GM18873 (cell line): ENCODE data around the gene SLC5A5.
"Not testable (repeated sequence)": the region's sequence is repeated elsewhere in the genome, so short reads cannot be mapped to it uniquely, and the experiment has no call there.

Experiments
- ATAC-seq: cut with Tn5 transposase; IDR thresholded peaks from one replicate; pipeline ENCODE4 v1.9.1; 2021; ENCODE audit warnings: mild to moderate bottlenecking, moderate library complexity, moderate number of reproducible peaks; ENCODE audit not compliant: unreplicated experiment, low FRiP score

SLC5A5 gene

GRCh38 chr19:17915940-17916593 is 44.3 kb downstream of the SLC5A5 start:
- no peak for ATAC-seq

GRCh38 chr19:17918151-17918550 is 46.4 kb downstream of the SLC5A5 start:
- not testable (repeated sequence) for ATAC-seq

DNA sequence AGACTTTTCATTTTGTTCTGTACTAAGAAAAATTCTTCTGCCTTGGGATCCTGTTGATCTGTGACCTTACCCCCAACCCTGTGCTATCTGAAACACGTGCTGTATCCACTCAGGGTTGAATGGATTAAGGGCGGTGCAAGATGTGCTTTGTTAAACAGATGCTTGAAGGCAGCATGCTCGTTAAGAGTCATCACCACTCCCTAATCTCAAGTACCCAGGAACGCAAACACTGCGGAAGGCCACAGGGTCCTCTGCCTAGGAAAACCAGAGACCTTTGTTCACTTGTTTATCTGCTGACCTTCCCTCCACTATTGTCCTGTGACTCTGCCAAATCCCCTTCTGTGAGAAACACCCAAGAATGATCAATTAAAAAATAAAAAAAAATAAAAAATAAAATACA is 47.4 kb downstream of the SLC5A5 start:
- not testable (repeated sequence) for ATAC-seq

GRCh38 chr19:17920527-17920926 is 48.8 kb downstream of the SLC5A5 start:
- no peak for ATAC-seq

DNA sequence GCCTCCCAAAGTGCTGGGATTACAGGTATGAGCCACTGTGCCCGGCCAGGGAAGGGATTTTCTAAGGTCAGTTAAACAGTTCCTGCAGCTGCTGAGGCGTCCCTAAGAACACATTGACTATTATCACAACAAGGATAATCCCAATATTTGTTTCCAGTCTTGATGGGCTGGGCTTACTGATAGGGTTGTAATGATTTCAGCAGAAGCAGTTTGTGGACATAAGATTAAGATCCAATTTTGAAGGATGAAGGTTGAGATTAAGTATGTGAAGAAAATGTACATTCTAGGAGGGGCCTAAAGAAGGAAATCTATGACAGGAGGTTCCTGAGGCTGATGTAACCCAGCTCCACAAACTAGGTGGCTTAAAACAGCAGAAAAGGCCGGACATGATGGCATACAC is 50.4 kb downstream of the SLC5A5 start:
- no peak for ATAC-seq

- no peak for ATAC-seq
These were observed 54.3 kb downstream of the SLC5A5 start for GRCh38 chr19:17926044-17926443.

DNA sequence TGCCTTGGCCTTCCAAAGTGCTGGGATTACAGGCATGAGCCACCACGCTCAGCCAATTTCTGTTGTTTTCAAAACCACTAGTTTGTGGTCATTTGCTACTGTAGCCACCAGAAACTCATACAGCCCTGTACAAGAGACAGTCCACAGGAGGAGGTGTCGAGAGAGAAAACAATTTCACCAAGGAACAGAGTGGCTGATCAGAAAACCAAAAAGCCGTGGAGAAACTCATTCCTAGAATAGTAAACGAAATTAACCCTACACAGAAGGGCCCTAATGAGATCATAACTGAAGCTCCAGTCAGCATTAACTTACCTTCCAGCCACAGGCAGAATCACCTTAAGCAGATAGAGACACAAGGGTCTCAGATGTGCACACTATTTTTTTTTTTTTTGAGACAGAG is 57.3 kb downstream of the SLC5A5 start:
- ATAC-seq: no peak

DNA sequence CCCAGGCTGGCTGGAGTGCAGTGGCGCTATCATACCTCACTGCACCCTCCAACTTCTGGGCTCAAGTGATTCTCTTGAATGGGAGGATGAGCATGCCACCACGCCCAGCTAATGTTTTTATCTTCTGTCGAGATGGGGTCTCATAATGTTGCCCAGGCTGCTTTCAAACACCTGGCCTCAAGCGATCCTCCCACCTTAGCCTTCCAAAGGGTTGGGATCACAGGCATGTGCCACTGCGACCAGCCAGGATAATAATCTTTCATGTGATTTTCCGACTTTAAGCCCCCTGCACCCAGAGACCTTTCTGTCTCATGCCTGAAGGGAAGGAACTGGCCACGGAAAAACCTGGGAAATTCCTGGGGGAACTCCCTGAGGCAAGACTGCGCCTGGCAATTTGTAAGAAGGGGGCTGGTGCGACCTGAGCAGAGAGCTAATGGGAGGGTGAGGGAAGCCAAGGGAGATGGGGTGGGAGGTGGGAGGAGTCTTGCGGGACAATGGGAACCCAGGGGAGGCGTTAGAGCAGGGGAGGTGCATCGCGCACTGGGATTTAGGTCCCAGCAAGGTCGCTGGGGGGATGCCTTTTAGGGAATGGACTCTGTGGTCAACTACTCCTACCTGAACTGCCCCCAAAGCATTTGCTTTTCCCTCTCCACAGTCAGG is 59.9 kb downstream of the SLC5A5 start:
- ATAC-seq: no peak

DNA sequence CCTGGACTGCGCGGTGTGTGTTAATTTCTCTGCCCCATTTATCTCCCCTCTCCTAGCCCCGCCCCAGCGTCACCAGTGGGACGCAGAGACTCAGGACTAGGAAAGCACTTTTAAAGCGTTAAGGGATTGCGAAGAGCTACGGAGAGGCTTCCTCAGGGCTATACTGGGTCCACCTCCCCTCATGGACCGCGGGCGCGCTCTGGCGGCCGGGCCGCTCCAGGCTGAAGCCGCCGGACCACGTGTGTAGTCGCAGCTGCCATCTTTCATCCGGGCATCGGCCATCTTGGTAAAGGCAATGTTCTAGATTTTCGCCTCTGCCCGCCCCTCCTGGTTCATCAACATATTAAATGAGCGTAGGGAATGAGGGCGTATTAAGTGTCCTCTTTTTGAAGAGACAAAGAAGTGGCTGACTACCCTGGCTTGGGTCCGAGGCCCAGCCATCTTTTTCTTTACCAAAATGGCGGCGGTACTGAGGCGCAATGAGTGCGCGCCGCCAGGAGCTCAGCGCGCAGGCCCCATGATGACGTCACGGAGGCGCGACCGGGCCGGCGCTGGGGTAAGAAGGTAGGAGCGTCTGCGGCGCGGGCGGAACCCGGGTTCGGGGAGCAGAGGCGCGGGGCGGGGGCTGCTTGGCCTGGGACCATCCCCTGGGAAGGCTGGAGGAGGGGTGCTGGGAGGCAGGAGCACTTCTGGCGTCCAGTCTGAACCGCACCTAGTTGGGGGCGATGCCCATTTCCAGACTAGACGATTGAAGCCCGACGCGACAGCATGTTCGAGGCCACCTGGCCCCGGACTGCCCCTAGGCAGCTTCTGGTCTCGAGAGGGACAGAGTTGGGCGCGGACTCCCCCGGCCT is 61.0 kb downstream of the SLC5A5 start, which contains the start of gene CCDC124:
TSS of gene CCDC124 (plus strand) at position 531 of the 854 bp plus-strand sequence. CDS start 3,406 bp downstream, outside the sequence.
- peak; percentile 58 for ATAC-seq

GRCh38 chr19:17933414-17934129 is 61.8 kb downstream of the SLC5A5 start:
- ATAC-seq: no peak

- no peak for ATAC-seq
These were observed 64.6 kb downstream of the SLC5A5 start for GRCh38 chr19:17936379-17936778.

GRCh38 chr19:17937371-17937900 is 65.7 kb downstream of the SLC5A5 start:
- no peak for ATAC-seq

GRCh38 chr19:17938092-17938845 is 66.5 kb downstream of the SLC5A5 start:
- ATAC-seq: peak; percentile 52

DNA sequence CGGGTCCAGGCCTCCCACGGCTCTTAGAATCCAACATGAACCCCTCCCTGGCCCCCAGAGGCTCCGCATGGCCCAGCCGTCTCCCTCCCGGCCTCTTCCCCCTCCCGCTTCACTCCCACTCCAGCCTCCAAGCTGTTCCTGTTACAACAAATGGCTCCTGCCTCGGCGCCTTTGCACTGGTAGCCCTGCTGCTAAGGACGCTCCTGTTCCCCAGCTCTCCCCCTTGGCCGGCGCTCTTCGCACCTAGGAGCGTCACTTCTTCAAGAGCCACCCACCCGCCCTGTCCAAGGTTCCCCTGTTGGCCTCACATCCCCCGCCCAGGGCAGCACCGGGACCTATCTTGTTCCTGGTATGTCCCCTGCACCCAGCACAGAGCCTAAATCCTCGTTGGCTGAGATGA is 70.4 kb downstream of the SLC5A5 start:
- no peak for ATAC-seq

- ATAC-seq: no peak
These were observed 71.0 kb downstream of the SLC5A5 start for GRCh38 chr19:17942582-17943273.

GRCh38 chr19:17943274-17944221 is 71.8 kb downstream of the SLC5A5 start:
- ATAC-seq: no peak

GRCh38 chr19:17944301-17944700 is 72.6 kb downstream of the SLC5A5 start:
- no peak for ATAC-seq
